Prostate gland (tissue), 2 donors: ENCODE measurements around the gene ALKAL2. TPM values are rescaled to one million over a fixed set of nuclear protein-coding genes. Genes with fewer than 3 reads are reported as not detected.
A peak's percentile ranks its signal among the peaks of the same experiment; 100 is the strongest.

Source experiments
- DNase-seq: peaks from one replicate; pipeline ENCODE4 v3.0.0-alpha.2; 2019; ENCODE audit warnings: low spot score
- H3K27ac ChIP-seq, 2 donors: fragments of 200-600 bp; sonication (generic); 2 replicates each; pipeline ENCODE4 v1.5.1; 2017 to 2019
- H3K27me3 ChIP-seq: fragments of 200-600 bp; sonication (generic); replicated peaks from 2 replicates; pipeline ENCODE4 v1.5.1; 2019; ENCODE audit not compliant: insufficient read depth
- H3K36me3 ChIP-seq, 2 donors: fragments of 200-600 bp; sonication (generic); 1 replicate in 1 of 2; 2 replicates in 1 of 2; pipeline versions ENCODE4 v1.5.1 to v1.8.1; 2017 to 2019
- H3K4me1 ChIP-seq: fragments of 200-600 bp; sonication (generic); replicated peaks from 2 replicates; pipeline ENCODE4 v1.5.1; 2019
- H3K4me3 ChIP-seq, 2 donors: fragments of 200-600 bp; sonication (generic); 2 replicates each; pipeline ENCODE4 v1.5.1; 2017 to 2019
- H3K9me3 ChIP-seq: fragments of 200-600 bp; sonication (generic); 2 replicates; pipeline ENCODE4 v1.5.1; 2017
- POLR2A ChIP-seq: fragments of 450-650 bp; IDR thresholded peaks from one replicate; pipeline ENCODE4 v1.6.1; 2016; ENCODE audit warnings: antibody characterized with exemption, mild to moderate bottlenecking
- POLR2AphosphoS5 ChIP-seq: sonication (generic); formaldehyde crosslinking; IDR thresholded peaks from one replicate; pipeline ENCODE4 v1.6.1; 2017; ENCODE audit warnings: antibody characterized with exemption
- WGBS: methylation state at CpG from one replicate; pipeline ENCODE4 v1.1.5; 2018; 5-methylcytosine and 5-hydroxymethylcytosine counted together
- intact Hi-C: fragments of 100-400 bp; cut with DNase I; formaldehyde crosslinking; loops from one replicate; pipeline ENCODE4 v1.14.2; 2022
- total RNA-seq, 2 donors: library from RNA; depleted of rRNA; stranded (reverse); fragments of >200 nt; gene quantifications; one replicate each; pipeline ENCODE4 v1.1.0, GENCODE V29; 2016
- TF ChIP-seq, protein P1 (sequence below), 4 experiments: fragments of 200-600 bp in 2 of 4; fragments of 450-650 bp in 2 of 4; sonication (generic) in 2 of 4; IDR thresholded peaks; 1 replicate in 3 of 4; 2 replicates in 1 of 4; pipeline ENCODE4 v1.5.1; 2016 to 2019; ENCODE audit warnings: antibody characterized with exemption in 4 of 4, mild to moderate bottlenecking in 2 of 4, moderate library complexity in 2 of 4

ALKAL2 gene
- total RNA-seq, 2 donors from 2014 or later: 2.6 to 22.6 TPM

DNA sequence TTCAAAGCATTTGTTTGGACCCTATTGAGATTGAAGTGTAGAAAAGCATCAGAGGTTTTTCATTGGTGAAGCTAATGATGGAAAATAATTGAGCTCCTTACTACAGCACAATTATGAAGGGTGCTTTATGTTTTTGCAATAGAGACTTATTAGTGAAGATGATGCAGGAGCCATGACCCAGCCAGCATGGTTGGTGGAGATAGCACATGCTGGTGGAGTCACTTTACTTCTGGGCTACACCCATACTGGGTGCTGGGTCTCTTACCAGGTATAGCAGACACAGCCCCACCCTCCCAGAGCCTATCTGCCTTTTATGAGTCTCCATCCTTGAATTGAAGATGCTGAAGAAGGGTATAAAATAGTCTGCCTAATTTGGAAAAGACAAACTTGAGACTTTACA is 19.6 kb downstream of the ALKAL2 start:
- Histone ChIP-seq H3K9me3 (no peaks in the 10 kb centered on the region), H3K27ac (no peak overlapping the region), H3K36me3 (no peaks in the 10 kb centered on the region), H3K27me3 (no peaks in the 10 kb centered on the region), H3K4me1 (no peaks in the 10 kb centered on the region), H3K4me3 (no peak overlapping the region)
- intact Hi-C loops: loop anchor here (10.0 kb wide), 2 partner anchors 406 to 1546 kb away; partner anchors contain the start of gene TMEM18
- no peak for DNase-seq
- TF ChIP-seq POLR2A: no peak
- no peak for TF ChIP-seq POLR2AphosphoS5
- TF ChIP-seq, protein P1, sequence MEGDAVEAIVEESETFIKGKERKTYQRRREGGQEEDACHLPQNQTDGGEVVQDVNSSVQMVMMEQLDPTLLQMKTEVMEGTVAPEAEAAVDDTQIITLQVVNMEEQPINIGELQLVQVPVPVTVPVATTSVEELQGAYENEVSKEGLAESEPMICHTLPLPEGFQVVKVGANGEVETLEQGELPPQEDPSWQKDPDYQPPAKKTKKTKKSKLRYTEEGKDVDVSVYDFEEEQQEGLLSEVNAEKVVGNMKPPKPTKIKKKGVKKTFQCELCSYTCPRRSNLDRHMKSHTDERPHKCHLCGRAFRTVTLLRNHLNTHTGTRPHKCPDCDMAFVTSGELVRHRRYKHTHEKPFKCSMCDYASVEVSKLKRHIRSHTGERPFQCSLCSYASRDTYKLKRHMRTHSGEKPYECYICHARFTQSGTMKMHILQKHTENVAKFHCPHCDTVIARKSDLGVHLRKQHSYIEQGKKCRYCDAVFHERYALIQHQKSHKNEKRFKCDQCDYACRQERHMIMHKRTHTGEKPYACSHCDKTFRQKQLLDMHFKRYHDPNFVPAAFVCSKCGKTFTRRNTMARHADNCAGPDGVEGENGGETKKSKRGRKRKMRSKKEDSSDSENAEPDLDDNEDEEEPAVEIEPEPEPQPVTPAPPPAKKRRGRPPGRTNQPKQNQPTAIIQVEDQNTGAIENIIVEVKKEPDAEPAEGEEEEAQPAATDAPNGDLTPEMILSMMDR (IDR thresholded peaks at IDR 0.05): no peak

DNA sequence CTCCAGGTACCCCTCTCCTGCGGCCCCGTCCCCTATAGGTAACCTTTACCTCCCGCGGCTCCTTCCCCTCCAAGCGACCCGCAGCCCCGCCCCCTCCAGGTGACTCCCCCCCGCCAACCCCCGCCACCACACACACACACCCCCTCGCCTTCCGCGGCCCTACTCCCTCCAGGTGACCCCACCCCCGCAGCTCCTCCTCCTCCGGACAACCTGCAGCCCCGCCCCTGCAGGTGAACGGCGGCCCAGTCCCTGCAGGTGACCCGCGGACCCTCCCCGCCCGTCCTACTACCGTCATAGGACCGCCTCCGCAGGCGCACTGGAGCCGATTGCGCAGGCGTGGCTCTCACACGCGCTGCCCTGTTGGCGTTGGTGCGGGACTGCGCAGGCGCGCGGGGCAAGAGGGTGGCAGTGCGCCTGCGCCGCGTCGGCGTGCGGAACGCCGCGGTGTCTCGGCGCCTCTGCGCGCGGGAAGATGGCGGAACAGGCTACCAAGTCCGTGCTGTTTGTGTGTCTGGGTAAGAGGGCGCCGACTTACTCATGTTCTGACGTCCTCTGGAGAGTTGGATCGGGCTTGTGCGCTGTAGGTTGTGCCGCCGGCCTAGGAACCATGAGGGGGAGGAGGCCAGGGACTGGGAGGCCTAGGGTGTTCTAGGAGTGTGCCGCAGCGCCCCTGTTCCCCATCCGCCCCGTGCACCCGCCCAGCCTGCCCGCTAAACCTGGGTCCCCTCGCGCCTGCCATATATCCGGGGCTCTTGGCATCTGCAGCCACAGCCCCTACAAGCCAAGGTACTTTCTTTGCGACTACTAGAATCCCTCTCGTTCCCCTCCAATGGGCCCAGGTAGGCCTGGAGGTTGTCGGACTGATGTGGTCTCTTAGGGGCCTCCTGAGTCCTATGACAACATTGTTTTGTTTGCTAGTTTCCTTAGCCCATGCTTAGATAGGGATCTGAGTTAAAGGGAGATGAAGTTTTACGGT is 23.1 kb downstream of the ALKAL2 start, which contains the start of gene ACP1:
Gene ACP1 (plus strand): TSS at position 455 of the 976 bp plus-strand sequence. CDS start 18 bp downstream, at position 473.
- under 1% methylated on average over 62 of the region's 73 CpGs for WGBS
- Histone ChIP-seq H3K36me3 (no peaks in the 10 kb centered on the region), H3K27me3 (no peaks in the 10 kb centered on the region), H3K27ac (peak within 1 kb of the TSS; percentile 92 to 93), H3K9me3 (no peaks in the 10 kb centered on the region), H3K4me3 (peak within 1 kb of the TSS; percentile 72 to 80), H3K4me1 (no peaks in the 10 kb centered on the region)
- intact Hi-C loops: loop anchor here (10.0 kb wide), 2 partner anchors 410 to 1550 kb away; partner anchors contain the start of gene TMEM18
- TF ChIP-seq, protein P1 (IDR thresholded peaks at IDR 0.05): peak in 2 of 4 experiments; percentile 34
- peak; percentile 90 for TF ChIP-seq POLR2AphosphoS5
- peak; percentile 96 for TF ChIP-seq POLR2A
- peak; percentile 98 for DNase-seq

DNA sequence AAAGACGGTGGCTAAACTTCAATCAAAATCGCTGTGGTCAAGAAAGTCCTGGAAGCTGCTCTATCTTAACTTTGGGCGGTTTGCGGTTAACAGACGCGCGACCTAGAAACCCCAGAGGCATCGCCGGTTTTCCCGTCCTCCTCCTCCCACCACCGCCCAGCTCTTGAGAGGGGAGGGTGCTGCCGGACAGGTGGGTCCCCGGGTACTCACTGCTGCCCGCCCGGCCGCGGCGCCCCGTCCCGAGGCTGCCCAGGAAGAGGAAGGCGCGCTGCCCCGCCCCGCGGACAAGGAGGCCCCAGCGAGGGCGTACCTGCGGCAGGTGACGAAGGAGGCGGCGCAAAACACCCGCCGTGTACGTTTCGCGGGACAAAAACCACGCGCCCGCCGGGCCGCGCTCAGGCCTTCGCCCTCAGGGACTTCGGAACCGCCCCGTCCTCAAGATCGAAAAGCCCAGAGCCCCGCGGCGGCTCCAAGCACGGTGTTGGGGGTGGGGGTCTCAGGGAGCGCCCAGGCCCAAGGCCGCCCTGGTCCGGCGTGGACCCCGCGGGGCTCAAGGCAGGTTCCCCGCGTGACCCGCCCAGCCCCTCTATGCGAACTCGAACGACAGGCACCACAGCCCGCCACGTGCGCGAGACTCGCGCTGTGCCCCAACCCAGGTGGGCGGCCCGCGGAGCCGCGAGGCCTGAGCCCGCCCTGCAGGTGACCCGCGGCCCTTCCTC is 24.0 kb downstream of the ALKAL2 start, which contains the start of gene SH3YL1:
Gene SH3YL1 (minus strand): TSS at position 259 of the 719 bp plus-strand sequence. CDS start 48 bp downstream, at position 211.
- Histone ChIP-seq H3K4me3 (peak within 1 kb of the TSS; percentile 72 to 80), H3K36me3 (no peaks in the 10 kb centered on the region), H3K27me3 (no peaks in the 10 kb centered on the region), H3K4me1 (no peaks in the 10 kb centered on the region), H3K27ac (peak within 1 kb of the TSS; percentile 92 to 93), H3K9me3 (no peaks in the 10 kb centered on the region)
- intact Hi-C loops: loop anchor here (10.0 kb wide), 2 partner anchors 411 to 1551 kb away; partner anchors contain the start of gene TMEM18
- under 1% methylated on average over 59 of the region's 77 CpGs for WGBS
- TF ChIP-seq POLR2A (peak; percentile 82), POLR2AphosphoS5 (peak; percentile 70)
- TF ChIP-seq, protein P1 (IDR thresholded peaks at IDR 0.05): no peak
- DNase-seq: peak; percentile 88

DNA sequence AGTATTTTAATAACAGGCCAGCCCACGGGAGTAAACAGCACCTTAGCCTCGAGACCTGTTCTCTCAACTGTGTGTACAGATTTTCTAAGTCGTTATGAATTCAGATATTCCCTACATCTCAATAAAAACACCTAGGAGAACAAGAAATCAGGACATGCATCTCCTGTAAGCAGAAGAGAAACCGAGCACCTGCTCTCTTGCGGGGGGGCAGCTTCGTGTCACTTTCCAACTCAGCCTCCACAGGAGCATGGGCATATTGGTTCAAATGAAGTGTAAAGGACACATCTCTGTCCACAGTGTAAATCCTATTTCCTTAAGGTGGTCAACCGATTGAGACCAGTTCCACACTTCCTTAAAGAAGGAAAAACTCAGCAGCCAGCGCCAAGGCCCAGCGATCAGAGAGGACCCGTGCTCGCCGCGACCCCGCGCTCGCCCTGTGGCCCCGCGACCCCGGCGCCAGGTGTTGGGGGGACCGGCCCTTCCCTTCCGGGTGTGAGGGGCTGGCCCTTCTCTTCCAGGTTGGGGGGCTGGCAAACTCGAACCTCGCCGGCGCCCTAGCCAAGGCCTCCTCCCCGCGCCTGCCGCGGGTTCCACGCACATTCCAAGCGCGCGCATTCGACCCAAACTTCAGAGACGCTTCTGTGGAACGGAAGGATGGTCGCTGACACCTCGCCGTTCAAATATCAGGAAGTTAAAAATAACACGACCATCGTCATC is 24.7 kb downstream of the ALKAL2 start:
- WGBS: 13% methylated on average over 30 of the region's 42 CpGs
- TF ChIP-seq, protein P1 (IDR thresholded peaks at IDR 0.05): no peak
- DNase-seq: peak; percentile 19

More for the DNA sequence above, 24.7 kb downstream of the ALKAL2 start:
- Histone ChIP-seq H3K27me3 (no peaks in the 10 kb centered on the region), H3K9me3 (no peaks in the 10 kb centered on the region), H3K4me3 (peak overlapping the region; percentile 72 to 80), H3K36me3 (no peaks in the 10 kb centered on the region), H3K4me1 (no peaks in the 10 kb centered on the region), H3K27ac (peak overlapping the region; percentile 92 to 93)
- intact Hi-C loops: loop anchor here (10.0 kb wide), 2 partner anchors 412 to 1552 kb away; partner anchors contain the start of gene TMEM18
